PC-9 (cell line): ENCODE measurements around the gene ACACB. TPM values are rescaled to one million over a fixed set of nuclear protein-coding genes. Genes with fewer than 3 reads are reported as not detected.

Source experiments
- BruUV-seq: library from RNA; stranded (reverse); fragments of 400-500 nt; replicated peaks from 2 replicates; lab custom pipeline; 2021; lab: Mats Ljungman, UMichigan
- CTCF ChIA-PET: fragments of 300-600 bp; sonication (Branson Sonifier 250); formaldehyde crosslinking; loops from one replicate; lab custom pipeline; 2022; ENCODE audit warnings: antibody characterized with exemption; lab: Charles Lee
- POLR2A ChIA-PET: fragments of 300-600 bp; sonication (Branson Sonifier 250); formaldehyde crosslinking; loops from one replicate; lab custom pipeline; 2022; ENCODE audit warnings: antibody characterized with exemption; ENCODE audit not compliant: unreplicated experiment; lab: Charles Lee
- DNase-seq, 2 experiments: peaks; one replicate each; pipeline versions ENCODE4 v3.0.0 to v3.0.0-alpha.2; 2015 to 2022; ENCODE audit warnings: mixed read lengths in 1 of 2
- H2AFZ ChIP-seq: fragments of 200-600 bp; sonication (generic); 2 replicates; pipeline ENCODE4 v1.8.1; 2017; ENCODE audit warnings: antibody characterized with exemption
- H3F3A ChIP-seq: fragments of 200-600 bp; sonication (generic); 2 replicates; pipeline ENCODE4 v1.8.1; 2017; ENCODE audit warnings: antibody characterized with exemption, mild to moderate bottlenecking, low read depth; ENCODE audit not compliant: insufficient read depth
- H3K27ac ChIP-seq: fragments of 200-600 bp; sonication (generic); 2 replicates; pipeline ENCODE4 v1.6.1; 2016; ENCODE audit warnings: mixed run types
- H3K27me3 ChIP-seq: fragments of 200-600 bp; sonication (generic); 2 replicates; pipeline ENCODE4 v1.6.1; 2016; ENCODE audit warnings: low read depth, mixed run types; ENCODE audit not compliant: insufficient read depth
- H3K36me3 ChIP-seq: fragments of 200-600 bp; sonication (generic); 2 replicates; pipeline ENCODE4 v1.6.1; 2016; ENCODE audit warnings: low read depth, mixed run types
- H3K4me1 ChIP-seq: fragments of 200-600 bp; sonication (generic); replicated peaks from 2 replicates; pipeline ENCODE4 v1.6.1; 2016; ENCODE audit warnings: mixed run types; ENCODE audit not compliant: insufficient read depth
- H3K4me2 ChIP-seq: fragments of 200-600 bp; sonication (generic); 2 replicates; pipeline ENCODE4 v1.6.1; 2017; ENCODE audit warnings: mixed run types
- H3K4me3 ChIP-seq: fragments of 200-600 bp; sonication (generic); 2 replicates; pipeline ENCODE4 v1.6.1; 2016; ENCODE audit warnings: mixed run types
- H3K79me2 ChIP-seq: fragments of 200-600 bp; sonication (generic); 2 replicates; pipeline ENCODE4 v1.6.1; 2017; ENCODE audit warnings: low read depth, mixed run types
- H3K9me2 ChIP-seq: fragments of 200-600 bp; sonication (generic); 2 replicates; pipeline ENCODE4 v1.8.1; 2017; ENCODE audit warnings: mild to moderate bottlenecking; ENCODE audit not compliant: insufficient read depth
- H3K9me3 ChIP-seq: fragments of 200-600 bp; sonication (generic); 2 replicates; pipeline ENCODE4 v1.8.1; 2016; ENCODE audit warnings: low read depth; ENCODE audit not compliant: insufficient read depth
- H4K20me1 ChIP-seq: fragments of 200-600 bp; sonication (generic); 2 replicates; pipeline ENCODE4 v1.8.1; 2017; ENCODE audit not compliant: insufficient read depth
- CTCF ChIP-seq: fragments of 200-600 bp; sonication (generic); conservative IDR thresholded peaks from 2 replicates; pipeline ENCODE4 v1.6.1; 2017; ENCODE audit warnings: mixed run types, antibody characterized with exemption, mild to moderate bottlenecking, moderate library complexity
- EZH2 ChIP-seq: fragments of 200-600 bp; sonication (generic); IDR thresholded peaks from 2 replicates; pipeline ENCODE4 v1.8.0; 2017; ENCODE audit warnings: antibody characterized with exemption, low read depth
- intact Hi-C: fragments of 100-400 bp; cut with micrococcal nuclease; formaldehyde crosslinking; loops from one replicate; pipeline ENCODE4 v1.10.0; 2022; ENCODE audit not compliant: unreplicated experiment
- total RNA-seq: library from RNA; stranded (reverse); gene quantifications from 2 replicates; pipeline ENCODE4 v1.2.3, GENCODE V29; 2021

Gene ACACB
- total RNA-seq, 1 experiment from 2014 or later: 13.8 TPM

DNA sequence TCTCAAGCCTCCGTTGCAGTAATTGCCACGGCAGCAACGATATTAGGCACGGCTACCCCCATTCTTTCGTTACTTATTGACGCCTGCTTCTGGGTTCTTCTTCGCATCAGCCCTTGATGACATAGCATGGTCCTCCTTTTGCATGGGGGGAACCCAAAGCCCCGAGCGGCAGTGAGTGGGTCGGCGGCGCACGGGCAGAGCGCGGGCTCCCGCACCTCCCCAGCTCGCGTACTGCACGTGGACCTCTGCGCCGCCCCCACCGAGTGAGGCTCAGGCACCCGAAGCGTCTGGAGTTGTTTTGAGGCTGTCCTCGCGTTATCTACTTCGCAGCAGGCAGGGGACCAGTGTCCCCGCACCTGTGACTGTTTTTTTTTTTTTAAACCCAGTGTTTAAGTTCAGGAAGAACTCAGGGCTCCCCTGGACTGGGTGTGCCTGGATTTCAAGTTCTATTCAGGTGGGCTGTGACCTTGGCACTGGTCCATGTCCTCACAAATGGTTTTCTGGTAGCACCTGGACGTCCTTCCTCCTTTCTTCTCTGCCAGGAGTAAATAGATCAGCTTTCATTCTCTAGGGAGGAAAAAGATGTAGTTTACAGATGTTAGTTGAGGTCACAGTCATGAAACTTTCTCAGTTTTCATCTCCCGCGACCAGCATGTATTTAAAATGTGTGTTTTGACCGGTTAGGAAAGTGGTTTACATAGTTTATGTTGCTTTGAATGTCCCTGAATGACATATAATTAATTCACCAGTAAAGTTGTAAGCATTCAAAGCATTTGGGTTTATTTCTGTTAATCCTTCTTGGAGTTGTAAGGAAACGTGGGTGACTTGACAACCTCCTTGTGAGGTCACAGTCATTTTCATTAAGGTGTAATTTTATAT lies 194.1 kb downstream of the ACACB start:
- DNase-seq: peak in 1 of 2 experiments; percentile 48
- no peaks in the 10 kb centered on the region for H3K36me3 ChIP-seq
- CTCF ChIA-PET: no interaction called here
- no TSS peak for BruUV-seq
- TF ChIP-seq EZH2 (no peak), CTCF (no peak)
- H3K4me2 ChIP-seq: peak overlapping the region; percentile 55
- intact Hi-C loops: no loop called here
- H3K27ac ChIP-seq: no peak overlapping the region
- H3F3A ChIP-seq: peaks cover 21% of the 10 kb centered on the region
- POLR2A ChIA-PET: no interaction called here
- no peak overlapping the region for H2AFZ ChIP-seq
- peaks cover 25% of the 10 kb centered on the region for H3K4me1 ChIP-seq
- no peaks in the 10 kb centered on the region for H3K9me3 ChIP-seq
- no peaks in the 10 kb centered on the region for H3K79me2 ChIP-seq
- H4K20me1 ChIP-seq: no peaks in the 10 kb centered on the region; the same call in 1 of the 2 replicates
- H3K9me2 ChIP-seq: no peaks in the 10 kb centered on the region
- H3K4me3 ChIP-seq: peak overlapping the region; percentile 44; the same call in 1 of the 2 replicates
- peaks cover 32% of the 10 kb centered on the region for H3K27me3 ChIP-seq

Other genes with a start within 250 kb of the ACACB start
- not detected in 2 replicates for gene DAO, start 236.5 kb upstream of the ACACB start, total RNA-seq
- gene SVOP, start 95.5 kb upstream of the ACACB start, total RNA-seq: not detected in 2 replicates
- 12.0 and 12.5 TPM in 2 replicates for gene USP30, start 64.0 kb upstream of the ACACB start, total RNA-seq
- gene ALKBH2, start 23.1 kb upstream of the ACACB start, total RNA-seq: 14.9 and 15.2 TPM in 2 replicates
- gene UNG, start 19.0 kb upstream of the ACACB start, total RNA-seq: 52.5 and 54.9 TPM in 2 replicates
- not detected in 2 replicates for gene FOXN4, start 192.7 kb downstream of the ACACB start, total RNA-seq
- gene MYO1H, start 231.3 kb downstream of the ACACB start, total RNA-seq: not detected in 2 replicates